ENCODE results near the gene KLHL6. TPM values are rescaled to one million over a fixed set of nuclear protein-coding genes. Genes with fewer than 3 reads are reported as not detected.

Gene KLHL6
- total and polyA plus RNA-seq, 2 of the 8 experiments (the other 6 are each of a cell fraction or from before 2014, with no cell fraction given): 0.05 TPM; not detected in 1

DNA sequence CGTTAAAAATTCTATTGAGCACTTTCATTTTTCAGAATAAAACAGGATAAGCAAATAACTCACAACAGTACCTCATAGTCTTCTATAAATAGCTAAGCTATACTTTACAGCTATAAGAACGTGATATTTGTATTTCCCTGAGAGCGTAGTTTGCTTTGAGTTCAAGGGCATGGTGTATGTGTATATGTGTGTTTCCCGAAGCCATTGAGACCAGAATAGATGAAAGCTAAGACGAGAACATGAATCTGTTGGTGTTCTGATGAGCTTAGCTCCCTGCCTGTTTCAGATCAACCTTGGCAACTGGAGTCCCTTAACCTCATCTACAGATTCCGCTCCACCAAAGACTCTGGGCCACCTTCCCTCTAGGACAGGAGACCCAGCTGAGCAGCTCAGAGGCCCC is 67.6 kb downstream of the KLHL6 start (continued):
- no peak for TF ChIP-seq RAD21 (IDR thresholded peaks at IDR 0.05 in 1 of 2, conservative IDR thresholded peaks at IDR 0.05 in 1 of 2; ENCODE audit: low read depth in 2 of 2, low read length in 2 of 2)
- no peak for TF ChIP-seq YY1 (IDR thresholded peaks at IDR 0.05; ENCODE audit: low read depth, low read length)
- TF ChIP-seq, protein P1, sequence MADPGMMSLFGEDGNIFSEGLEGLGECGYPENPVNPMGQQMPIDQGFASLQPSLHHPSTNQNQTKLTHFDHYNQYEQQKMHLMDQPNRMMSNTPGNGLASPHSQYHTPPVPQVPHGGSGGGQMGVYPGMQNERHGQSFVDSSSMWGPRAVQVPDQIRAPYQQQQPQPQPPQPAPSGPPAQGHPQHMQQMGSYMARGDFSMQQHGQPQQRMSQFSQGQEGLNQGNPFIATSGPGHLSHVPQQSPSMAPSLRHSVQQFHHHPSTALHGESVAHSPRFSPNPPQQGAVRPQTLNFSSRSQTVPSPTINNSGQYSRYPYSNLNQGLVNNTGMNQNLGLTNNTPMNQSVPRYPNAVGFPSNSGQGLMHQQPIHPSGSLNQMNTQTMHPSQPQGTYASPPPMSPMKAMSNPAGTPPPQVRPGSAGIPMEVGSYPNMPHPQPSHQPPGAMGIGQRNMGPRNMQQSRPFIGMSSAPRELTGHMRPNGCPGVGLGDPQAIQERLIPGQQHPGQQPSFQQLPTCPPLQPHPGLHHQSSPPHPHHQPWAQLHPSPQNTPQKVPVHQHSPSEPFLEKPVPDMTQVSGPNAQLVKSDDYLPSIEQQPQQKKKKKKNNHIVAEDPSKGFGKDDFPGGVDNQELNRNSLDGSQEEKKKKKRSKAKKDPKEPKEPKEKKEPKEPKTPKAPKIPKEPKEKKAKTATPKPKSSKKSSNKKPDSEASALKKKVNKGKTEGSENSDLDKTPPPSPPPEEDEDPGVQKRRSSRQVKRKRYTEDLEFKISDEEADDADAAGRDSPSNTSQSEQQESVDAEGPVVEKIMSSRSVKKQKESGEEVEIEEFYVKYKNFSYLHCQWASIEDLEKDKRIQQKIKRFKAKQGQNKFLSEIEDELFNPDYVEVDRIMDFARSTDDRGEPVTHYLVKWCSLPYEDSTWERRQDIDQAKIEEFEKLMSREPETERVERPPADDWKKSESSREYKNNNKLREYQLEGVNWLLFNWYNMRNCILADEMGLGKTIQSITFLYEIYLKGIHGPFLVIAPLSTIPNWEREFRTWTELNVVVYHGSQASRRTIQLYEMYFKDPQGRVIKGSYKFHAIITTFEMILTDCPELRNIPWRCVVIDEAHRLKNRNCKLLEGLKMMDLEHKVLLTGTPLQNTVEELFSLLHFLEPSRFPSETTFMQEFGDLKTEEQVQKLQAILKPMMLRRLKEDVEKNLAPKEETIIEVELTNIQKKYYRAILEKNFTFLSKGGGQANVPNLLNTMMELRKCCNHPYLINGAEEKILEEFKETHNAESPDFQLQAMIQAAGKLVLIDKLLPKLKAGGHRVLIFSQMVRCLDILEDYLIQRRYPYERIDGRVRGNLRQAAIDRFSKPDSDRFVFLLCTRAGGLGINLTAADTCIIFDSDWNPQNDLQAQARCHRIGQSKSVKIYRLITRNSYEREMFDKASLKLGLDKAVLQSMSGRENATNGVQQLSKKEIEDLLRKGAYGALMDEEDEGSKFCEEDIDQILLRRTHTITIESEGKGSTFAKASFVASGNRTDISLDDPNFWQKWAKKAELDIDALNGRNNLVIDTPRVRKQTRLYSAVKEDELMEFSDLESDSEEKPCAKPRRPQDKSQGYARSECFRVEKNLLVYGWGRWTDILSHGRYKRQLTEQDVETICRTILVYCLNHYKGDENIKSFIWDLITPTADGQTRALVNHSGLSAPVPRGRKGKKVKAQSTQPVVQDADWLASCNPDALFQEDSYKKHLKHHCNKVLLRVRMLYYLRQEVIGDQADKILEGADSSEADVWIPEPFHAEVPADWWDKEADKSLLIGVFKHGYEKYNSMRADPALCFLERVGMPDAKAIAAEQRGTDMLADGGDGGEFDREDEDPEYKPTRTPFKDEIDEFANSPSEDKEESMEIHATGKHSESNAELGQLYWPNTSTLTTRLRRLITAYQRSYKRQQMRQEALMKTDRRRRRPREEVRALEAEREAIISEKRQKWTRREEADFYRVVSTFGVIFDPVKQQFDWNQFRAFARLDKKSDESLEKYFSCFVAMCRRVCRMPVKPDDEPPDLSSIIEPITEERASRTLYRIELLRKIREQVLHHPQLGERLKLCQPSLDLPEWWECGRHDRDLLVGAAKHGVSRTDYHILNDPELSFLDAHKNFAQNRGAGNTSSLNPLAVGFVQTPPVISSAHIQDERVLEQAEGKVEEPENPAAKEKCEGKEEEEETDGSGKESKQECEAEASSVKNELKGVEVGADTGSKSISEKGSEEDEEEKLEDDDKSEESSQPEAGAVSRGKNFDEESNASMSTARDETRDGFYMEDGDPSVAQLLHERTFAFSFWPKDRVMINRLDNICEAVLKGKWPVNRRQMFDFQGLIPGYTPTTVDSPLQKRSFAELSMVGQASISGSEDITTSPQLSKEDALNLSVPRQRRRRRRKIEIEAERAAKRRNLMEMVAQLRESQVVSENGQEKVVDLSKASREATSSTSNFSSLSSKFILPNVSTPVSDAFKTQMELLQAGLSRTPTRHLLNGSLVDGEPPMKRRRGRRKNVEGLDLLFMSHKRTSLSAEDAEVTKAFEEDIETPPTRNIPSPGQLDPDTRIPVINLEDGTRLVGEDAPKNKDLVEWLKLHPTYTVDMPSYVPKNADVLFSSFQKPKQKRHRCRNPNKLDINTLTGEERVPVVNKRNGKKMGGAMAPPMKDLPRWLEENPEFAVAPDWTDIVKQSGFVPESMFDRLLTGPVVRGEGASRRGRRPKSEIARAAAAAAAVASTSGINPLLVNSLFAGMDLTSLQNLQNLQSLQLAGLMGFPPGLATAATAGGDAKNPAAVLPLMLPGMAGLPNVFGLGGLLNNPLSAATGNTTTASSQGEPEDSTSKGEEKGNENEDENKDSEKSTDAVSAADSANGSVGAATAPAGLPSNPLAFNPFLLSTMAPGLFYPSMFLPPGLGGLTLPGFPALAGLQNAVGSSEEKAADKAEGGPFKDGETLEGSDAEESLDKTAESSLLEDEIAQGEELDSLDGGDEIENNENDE (IDR thresholded peaks at IDR 0.05; ENCODE audit: insufficient replicate concordance, low read length): no peak
